AG04450 (cell line): Measurements from ENCODE around the gene ACTR3. TPM values are rescaled to one million over a fixed set of nuclear protein-coding genes. Genes with fewer than 3 reads are reported as not detected.
"Not testable (repeated sequence)": the region's sequence is repeated elsewhere in the genome, so short reads cannot be mapped to it uniquely, and the experiment has no call there.

Source experiments
- CTCF ChIA-PET: fragments of 300-600, 350-600 bp; formaldehyde crosslinking; extraction: SDS; loops from one replicate; lab custom pipeline; 2022; ENCODE audit warnings: antibody characterized with exemption, inconsistent platforms; lab: Charles Lee
- POLR2A ChIA-PET: fragments of 350-600 bp; formaldehyde crosslinking; extraction: SDS; loops from one replicate; lab custom pipeline; 2021; ENCODE audit warnings: antibody characterized with exemption, inconsistent platforms; lab: Yijun Ruan, JAX
- DNase-seq: peaks from one replicate; pipeline ENCODE4 v3.0.0-alpha.2; 2011; ENCODE audit warnings: low read depth, low spot score
- H3K27ac ChIP-seq: one replicate; pipeline ENCODE4 v1.5.1; 2012; ENCODE audit warnings: low read depth, low read length, control low read depth
- H3K27me3 ChIP-seq: one replicate; pipeline ENCODE4 v1.6.0; 2012; ENCODE audit warnings: low read length; ENCODE audit not compliant: control insufficient read depth, insufficient read depth
- H3K4me3 ChIP-seq: 2 replicates; pipeline ENCODE4 v1.5.1; 2011; ENCODE audit warnings: mild to moderate bottlenecking, low read depth, low read length, control low read depth
- H3K9me3 ChIP-seq: 2 replicates; pipeline ENCODE4 v1.5.1; 2012; ENCODE audit warnings: low read length; ENCODE audit not compliant: control insufficient read depth, insufficient read depth
- polyA minus RNA-seq: library from RNA; depleted of rRNA, polyadenylated mRNA; stranded (reverse); fragments of >200 nt; gene quantifications from 2 replicates; pipeline ENCODE4 v1.2.3, GENCODE V29; 2011; rRNA and poly(A)+ RNA removed
- polyA plus RNA-seq: library from polyadenylated mRNA; depleted of rRNA; stranded (reverse); fragments of >200 nt; gene quantifications from 2 replicates; pipeline ENCODE4 v1.2.3, GENCODE V29; 2011; rRNA removed
- TF ChIP-seq, protein P1 (sequence below): IDR thresholded peaks from 2 replicates; pipeline ENCODE4 v1.5.1; 2011; ENCODE audit warnings: low read depth, low read length, control low read depth, inconsistent platforms

ACTR3 gene
- polyA plus RNA-seq (371 and 536 TPM in 2 replicates), polyA minus RNA-seq (303 and 443 TPM in 2 replicates)

- peak within 1 kb of the TSS; percentile 97 for H3K27ac ChIP-seq
- no peaks in the 10 kb centered on the region for H3K27me3 ChIP-seq
- ChIA-PET POLR2A (interaction anchor here (0.6 to 1.8 kb wide), 7 partner anchors 12 to 1260 kb away, joined by 3 to 19 read pairs (median 4); partner anchors contain the start of gene SLC35F5), CTCF (interaction anchor here (0.7 kb wide), 1 partner anchor 285 kb away, joined by 4 read pairs; no protein-coding TSS in a partner anchor)
- H3K4me3 ChIP-seq, result peak within 1 kb of the TSS; percentile 91
- peaks cover 2% of the 10 kb centered on the region; the same call in 1 of the 2 replicates for H3K9me3 ChIP-seq
- DNase-seq, result peak; percentile 97
- TF ChIP-seq, protein P1, sequence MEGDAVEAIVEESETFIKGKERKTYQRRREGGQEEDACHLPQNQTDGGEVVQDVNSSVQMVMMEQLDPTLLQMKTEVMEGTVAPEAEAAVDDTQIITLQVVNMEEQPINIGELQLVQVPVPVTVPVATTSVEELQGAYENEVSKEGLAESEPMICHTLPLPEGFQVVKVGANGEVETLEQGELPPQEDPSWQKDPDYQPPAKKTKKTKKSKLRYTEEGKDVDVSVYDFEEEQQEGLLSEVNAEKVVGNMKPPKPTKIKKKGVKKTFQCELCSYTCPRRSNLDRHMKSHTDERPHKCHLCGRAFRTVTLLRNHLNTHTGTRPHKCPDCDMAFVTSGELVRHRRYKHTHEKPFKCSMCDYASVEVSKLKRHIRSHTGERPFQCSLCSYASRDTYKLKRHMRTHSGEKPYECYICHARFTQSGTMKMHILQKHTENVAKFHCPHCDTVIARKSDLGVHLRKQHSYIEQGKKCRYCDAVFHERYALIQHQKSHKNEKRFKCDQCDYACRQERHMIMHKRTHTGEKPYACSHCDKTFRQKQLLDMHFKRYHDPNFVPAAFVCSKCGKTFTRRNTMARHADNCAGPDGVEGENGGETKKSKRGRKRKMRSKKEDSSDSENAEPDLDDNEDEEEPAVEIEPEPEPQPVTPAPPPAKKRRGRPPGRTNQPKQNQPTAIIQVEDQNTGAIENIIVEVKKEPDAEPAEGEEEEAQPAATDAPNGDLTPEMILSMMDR, result no peak
Measured at GRCh38 chr2:113889471-113890252, at the start of gene ACTR3. TSS of gene ACTR3 (plus strand) at chr2:113890089. CDS start at chr2:113890280, 191 bp downstream.

DNA sequence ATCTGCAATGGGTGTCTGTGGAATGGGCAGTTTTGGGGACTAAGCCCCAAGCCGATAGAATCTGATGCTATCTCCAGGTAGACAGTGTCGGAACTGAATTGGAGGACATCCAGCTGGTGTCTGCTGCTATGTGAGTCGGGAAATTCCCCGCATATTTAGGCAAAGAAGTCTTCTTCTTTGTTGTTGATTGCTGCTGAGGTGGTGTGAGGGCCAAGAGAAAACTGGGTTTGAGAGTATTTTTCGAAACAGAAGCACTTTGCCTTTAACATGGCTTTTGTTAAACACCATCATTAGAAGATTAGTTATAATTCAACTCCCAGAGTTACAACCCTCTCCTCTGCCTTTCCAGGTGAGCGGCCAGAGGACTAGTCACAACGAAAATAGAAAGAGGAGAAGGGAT is 49.4 kb upstream of the ACTR3 start:
- Histone ChIP-seq H3K9me3 (no peaks in the 10 kb centered on the region), H3K27me3 (no peaks in the 10 kb centered on the region), H3K27ac (no peak overlapping the region), H3K4me3 (no peak overlapping the region)
- DNase-seq, result no peak
- ChIA-PET POLR2A (no interaction called here), CTCF (no interaction called here)
- TF ChIP-seq, protein P1, result no peak

DNA sequence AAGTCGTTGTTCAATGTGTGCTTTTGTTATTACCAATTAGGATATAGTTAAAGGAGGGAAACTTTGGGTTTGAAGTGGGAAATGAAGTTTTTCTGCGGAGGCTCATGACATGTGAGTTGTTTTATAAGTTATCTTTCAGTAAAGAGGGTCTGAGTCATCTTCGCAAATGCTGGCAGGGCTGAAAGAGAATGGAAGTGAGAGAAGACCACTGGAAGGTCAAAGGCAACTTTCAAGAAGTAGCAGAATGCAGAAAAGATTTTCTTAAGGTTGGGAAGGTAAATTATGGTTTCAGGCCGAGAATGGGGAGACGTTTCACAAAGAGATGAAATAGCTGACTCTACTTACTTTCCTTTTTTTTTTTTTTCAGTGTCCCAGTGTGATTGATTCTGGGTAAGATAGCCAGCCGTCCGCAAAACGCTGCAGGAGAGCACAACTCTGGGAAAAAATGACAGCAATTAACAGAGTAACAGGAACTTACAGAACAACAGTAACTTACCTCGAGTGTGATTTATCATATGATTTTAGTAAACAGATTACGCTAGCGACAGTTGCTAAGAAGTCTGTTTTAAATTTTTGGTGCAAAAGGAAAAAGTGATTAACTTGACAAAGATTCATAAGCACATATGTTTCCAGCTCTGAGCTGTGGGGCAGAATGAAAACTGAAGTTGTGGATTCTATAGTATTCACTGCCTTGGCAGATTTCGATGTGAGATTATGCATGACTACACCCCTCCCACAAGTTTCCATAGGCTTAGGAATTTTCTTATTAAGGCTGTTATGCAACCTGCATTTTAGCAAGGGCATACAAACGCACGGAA is 46.8 kb upstream of the ACTR3 start:
- H3K27ac ChIP-seq, result no peak overlapping the region
- H3K9me3 ChIP-seq, result no peaks in the 10 kb centered on the region
- TF ChIP-seq, protein P1, result no peak
- DNase-seq, result no peak
- no peak overlapping the region for H3K4me3 ChIP-seq
- ChIA-PET POLR2A (no interaction called here), CTCF (no interaction called here)
- no peaks in the 10 kb centered on the region for H3K27me3 ChIP-seq

- CTCF ChIA-PET, H3K9me3 ChIP-seq, H3K4me3 ChIP-seq, POLR2A ChIA-PET, H3K27me3 ChIP-seq, DNase-seq, H3K27ac ChIP-seq: not testable (repeated sequence)
Measured at GRCh38 chr2:113843737-113844050, 46.2 kb upstream of the ACTR3 start.

DNA sequence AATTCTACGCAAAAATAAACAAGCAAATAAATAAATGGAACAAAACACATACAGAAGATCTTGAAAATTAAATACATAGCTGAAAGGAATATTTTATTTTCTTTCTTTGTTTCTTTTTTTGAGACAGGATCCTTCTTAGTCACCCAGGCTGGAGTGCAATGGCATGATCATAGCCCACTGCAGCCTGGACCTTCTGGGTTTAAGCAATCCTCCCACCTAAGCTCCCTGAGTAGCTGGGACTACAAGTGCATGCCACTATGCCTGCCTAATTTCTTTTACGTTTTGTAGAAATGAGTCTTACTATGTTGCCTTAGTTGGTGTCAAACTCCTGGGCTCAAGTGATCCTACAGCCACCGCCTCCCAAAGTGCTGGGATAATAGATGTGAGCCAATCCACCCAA is 44.6 kb upstream of the ACTR3 start:
- ChIA-PET CTCF (interaction anchor here (0.6 kb wide), 1 partner anchor 24 kb away, joined by 4 read pairs; no protein-coding TSS in a partner anchor), POLR2A (no interaction called here)
- TF ChIP-seq, protein P1, result no peak
- H3K4me3 ChIP-seq, result no peak overlapping the region
- no peak overlapping the region for H3K27ac ChIP-seq
- no peaks in the 10 kb centered on the region for H3K27me3 ChIP-seq
- H3K9me3 ChIP-seq, result no peaks in the 10 kb centered on the region
- no peak for DNase-seq

GRCh38 chr2:113845796-113846195 is 44.1 kb upstream of the ACTR3 start:
- H3K27ac ChIP-seq, POLR2A ChIA-PET, DNase-seq, H3K4me3 ChIP-seq, H3K9me3 ChIP-seq, CTCF ChIA-PET, H3K27me3 ChIP-seq: not testable (repeated sequence)
